Posterior cingulate gyrus (tissue), 11 donors: ENCODE results near the gene SCAF4.

Experiments
- DNase-seq, 10 donors: peaks; one replicate each; pipeline versions ENCODE4 v3.0.0 to v3.0.0-alpha.2; 2020 to 2021; ENCODE audit warnings: mixed read lengths in 3 of 10
- intact Hi-C: fragments of 100-400 bp; cut with DNase I; formaldehyde crosslinking; loops from one replicate; pipeline ENCODE4 v1.15.1; 2023

The SCAF4 gene

GRCh38 chr21:31713973-31714740 lies 17.8 kb downstream of the SCAF4 start:
- DNase-seq = no peak
- intact Hi-C loops = no loop called here

GRCh38 chr21:31713115-31713514 lies 18.8 kb downstream of the SCAF4 start:
- no peak for DNase-seq
- intact Hi-C loops = no loop called here

GRCh38 chr21:31711745-31712285 lies 20.1 kb downstream of the SCAF4 start:
- DNase-seq = no peak
- intact Hi-C loops = no loop called here

GRCh38 chr21:31711326-31711725 lies 20.6 kb downstream of the SCAF4 start:
- DNase-seq = no peak
- intact Hi-C loops = no loop called here

GRCh38 chr21:31710586-31710985 lies 21.3 kb downstream of the SCAF4 start:
- no peak for DNase-seq
- intact Hi-C loops = no loop called here

- intact Hi-C loops = no loop called here
- no peak for DNase-seq
These were observed 23.4 kb downstream of the SCAF4 start for GRCh38 chr21:31708541-31708940.

GRCh38 chr21:31707499-31707898 lies 24.4 kb downstream of the SCAF4 start:
- no peak for DNase-seq
- intact Hi-C loops = no loop called here

GRCh38 chr21:31706562-31706961 lies 25.4 kb downstream of the SCAF4 start:
- DNase-seq = no peak
- intact Hi-C loops = no loop called here

GRCh38 chr21:31700040-31700439 lies 31.9 kb downstream of the SCAF4 start:
- intact Hi-C loops = no loop called here
- no peak for DNase-seq

GRCh38 chr21:31698461-31698860 lies 33.5 kb downstream of the SCAF4 start:
- intact Hi-C loops = no loop called here
- no peak for DNase-seq

GRCh38 chr21:31696424-31696823 lies 35.5 kb downstream of the SCAF4 start:
- intact Hi-C loops = no loop called here
- DNase-seq = no peak

- intact Hi-C loops = no loop called here
- DNase-seq = no peak
These were observed 38.7 kb downstream of the SCAF4 start for GRCh38 chr21:31693222-31693621.

GRCh38 chr21:31688603-31689368 lies 43.1 kb downstream of the SCAF4 start:
- no peak for DNase-seq

GRCh38 chr21:31687108-31687507 lies 44.8 kb downstream of the SCAF4 start:
- DNase-seq = no peak
- intact Hi-C loops = no loop called here

More at GRCh38 chr21:31688603-31689368, 43.1 kb downstream of the SCAF4 start:
- intact Hi-C loops = no loop called here

GRCh38 chr21:31686272-31686915 lies 45.5 kb downstream of the SCAF4 start:
- no peak for DNase-seq
- intact Hi-C loops = no loop called here

- DNase-seq = no peak
- intact Hi-C loops = no loop called here
These were observed 47.0 kb downstream of the SCAF4 start for GRCh38 chr21:31684918-31685317.

GRCh38 chr21:31683029-31683428 lies 48.9 kb downstream of the SCAF4 start:
- intact Hi-C loops = no loop called here
- no peak for DNase-seq

GRCh38 chr21:31682620-31683019 lies 49.3 kb downstream of the SCAF4 start:
- intact Hi-C loops = no loop called here
- no peak for DNase-seq

- intact Hi-C loops = no loop called here
- DNase-seq = no peak
These were observed 53.4 kb downstream of the SCAF4 start for GRCh38 chr21:31678478-31678877.

- intact Hi-C loops = no loop called here
- no peak for DNase-seq
These were observed 54.9 kb downstream of the SCAF4 start for GRCh38 chr21:31677047-31677446.

GRCh38 chr21:31675960-31676359 lies 56.0 kb downstream of the SCAF4 start:
- DNase-seq = no peak

More at GRCh38 chr21:31675960-31676359, 56.0 kb downstream of the SCAF4 start:
- intact Hi-C loops = no loop called here
